Measurements from ENCODE around the gene ZNF581. TPM values are rescaled to one million over a fixed set of nuclear protein-coding genes. Genes with fewer than 3 reads are reported as not detected.

Gene ZNF581
- total RNA-seq, 1 experiment from 2014 or later = 10.6 TPM

DNA sequence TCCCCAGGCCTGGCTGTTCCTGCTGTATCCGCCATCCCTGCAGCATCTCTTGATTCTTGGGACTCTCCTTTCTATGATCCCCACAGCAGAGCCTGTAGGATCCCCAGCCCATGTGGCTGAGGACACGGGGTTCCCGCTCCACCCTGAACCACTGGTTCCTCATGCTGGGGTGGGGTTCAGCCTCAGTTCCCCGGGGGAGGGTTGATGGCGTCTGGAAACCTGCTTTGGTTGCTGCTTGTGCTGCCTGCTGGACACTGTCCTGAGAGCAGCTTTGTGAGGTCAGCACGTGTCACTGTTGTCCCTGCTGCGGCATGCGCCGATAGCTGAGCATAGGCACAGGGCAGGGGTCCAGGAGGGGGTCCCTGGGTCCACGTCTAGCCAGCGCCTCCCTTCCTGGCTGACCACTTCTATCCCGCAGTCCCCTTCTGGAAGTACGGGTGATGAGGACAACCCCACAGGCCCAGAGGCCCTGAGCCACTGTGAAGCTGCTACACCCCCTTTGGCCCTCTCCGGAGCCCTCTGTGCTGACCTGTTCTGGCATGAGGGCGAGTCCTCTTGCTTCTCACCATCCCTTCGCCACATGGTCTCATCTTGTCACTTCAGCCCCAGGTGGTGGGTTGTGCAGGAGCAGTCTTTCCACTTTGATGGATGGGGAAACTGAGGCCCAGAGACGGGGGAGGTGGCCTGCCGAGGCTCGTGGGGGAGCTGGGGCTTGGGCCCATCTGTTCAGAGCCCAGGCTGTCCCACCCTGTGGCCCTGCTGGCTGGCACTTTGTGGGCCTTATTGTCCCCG lies 37.1 kb downstream of the ZNF581 start:
- in situ Hi-C loops (cut with HindIII; ENCODE audit: low pct_unique_long_range_greater_than_20kb, low sequenced_read_pairs) = no loop called here
- no peak for DNase-seq (ENCODE audit: low read depth, low spot score)

DNA sequence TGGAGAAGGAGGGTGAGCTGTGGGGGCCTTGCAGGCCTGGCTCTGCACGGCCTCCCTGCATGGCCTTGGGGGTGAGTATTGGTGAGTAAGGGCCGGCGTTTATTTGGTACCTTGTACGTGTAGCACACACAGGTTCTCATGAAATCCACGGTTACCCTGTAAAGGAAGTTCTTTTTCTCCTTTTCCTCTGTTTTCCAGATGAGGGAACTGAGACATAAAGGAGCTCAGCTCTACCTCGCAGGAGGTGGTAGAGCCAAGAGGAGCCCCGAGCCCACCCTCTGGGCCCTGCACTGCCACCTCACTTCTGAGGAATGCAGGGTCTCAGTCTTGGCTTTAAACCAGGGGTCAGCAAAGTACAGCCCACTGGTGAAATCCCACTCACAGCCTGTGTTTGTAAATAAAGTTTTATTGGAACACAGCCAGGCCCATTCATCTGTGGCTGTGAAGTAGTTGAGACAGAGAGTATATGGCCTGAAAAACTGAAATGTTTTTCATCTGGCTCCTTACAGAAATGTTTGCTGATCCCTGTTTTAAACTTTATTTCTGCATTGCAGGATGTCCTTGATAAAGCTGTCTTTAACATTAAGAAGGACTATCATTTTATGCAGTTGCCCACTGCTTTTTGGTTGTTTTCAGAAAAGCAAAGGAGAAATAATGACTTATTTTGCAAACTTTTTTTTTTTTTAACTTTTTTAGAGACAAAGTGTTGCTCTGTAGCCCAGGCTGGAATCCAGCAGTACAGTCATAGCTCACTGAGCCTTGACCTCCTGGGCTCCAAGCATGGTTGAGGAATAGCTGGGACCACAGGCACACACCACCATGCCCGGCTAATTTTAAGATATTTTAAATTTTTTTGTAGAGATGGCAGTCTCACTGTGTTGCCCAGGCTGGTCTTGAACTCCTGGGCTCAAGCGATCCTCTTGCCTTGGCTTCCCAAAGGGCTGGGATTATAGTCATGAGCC lies 38.0 kb downstream of the ZNF581 start:
- in situ Hi-C loops (cut with HindIII; ENCODE audit: low pct_unique_long_range_greater_than_20kb, low sequenced_read_pairs) = no loop called here

DNA sequence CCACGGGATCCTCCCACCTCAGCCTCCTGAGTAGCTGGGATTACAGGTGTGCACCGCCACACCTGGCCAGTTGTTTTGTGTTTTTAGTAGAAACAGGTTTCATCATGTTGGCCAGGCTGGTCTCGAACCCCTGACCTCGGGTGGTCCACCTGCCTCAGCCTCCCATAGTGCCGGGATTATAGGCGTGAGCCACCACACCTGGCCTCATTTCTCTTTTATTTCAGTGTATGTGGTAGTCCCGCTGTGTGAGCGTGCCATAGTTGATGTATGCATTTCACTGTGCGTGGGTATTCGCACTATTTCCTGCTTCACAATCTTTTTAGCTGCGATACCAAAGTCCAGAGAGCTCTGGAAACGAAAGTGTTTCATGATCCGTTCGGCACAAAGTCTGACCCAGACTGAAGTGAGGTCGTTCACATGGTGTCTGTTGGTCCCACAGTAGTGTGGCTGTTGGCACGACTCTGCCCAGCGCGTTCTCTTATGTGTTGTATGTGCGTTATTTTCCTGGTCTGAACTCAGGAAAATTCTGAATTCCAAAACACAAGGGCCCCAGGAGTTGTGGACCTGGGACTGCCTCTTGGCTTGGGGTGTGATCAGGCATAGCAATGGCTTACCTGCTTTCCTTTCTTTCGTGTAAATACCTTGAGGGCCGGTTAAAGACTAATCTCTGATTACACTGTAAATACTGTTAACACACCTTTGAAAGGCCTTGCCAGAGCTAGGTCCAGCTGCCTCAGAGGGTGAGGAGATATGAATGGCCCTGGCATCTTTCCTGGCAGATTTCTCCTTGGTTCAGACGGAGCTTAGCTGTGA lies 40.2 kb downstream of the ZNF581 start:
- no peak for DNase-seq (ENCODE audit: low read depth, low spot score)
- in situ Hi-C loops (cut with HindIII; ENCODE audit: low pct_unique_long_range_greater_than_20kb, low sequenced_read_pairs) = no loop called here

More for the DNA sequence above, 38.0 kb downstream of the ZNF581 start:
- no peak for DNase-seq (ENCODE audit: low read depth, low spot score)

DNA sequence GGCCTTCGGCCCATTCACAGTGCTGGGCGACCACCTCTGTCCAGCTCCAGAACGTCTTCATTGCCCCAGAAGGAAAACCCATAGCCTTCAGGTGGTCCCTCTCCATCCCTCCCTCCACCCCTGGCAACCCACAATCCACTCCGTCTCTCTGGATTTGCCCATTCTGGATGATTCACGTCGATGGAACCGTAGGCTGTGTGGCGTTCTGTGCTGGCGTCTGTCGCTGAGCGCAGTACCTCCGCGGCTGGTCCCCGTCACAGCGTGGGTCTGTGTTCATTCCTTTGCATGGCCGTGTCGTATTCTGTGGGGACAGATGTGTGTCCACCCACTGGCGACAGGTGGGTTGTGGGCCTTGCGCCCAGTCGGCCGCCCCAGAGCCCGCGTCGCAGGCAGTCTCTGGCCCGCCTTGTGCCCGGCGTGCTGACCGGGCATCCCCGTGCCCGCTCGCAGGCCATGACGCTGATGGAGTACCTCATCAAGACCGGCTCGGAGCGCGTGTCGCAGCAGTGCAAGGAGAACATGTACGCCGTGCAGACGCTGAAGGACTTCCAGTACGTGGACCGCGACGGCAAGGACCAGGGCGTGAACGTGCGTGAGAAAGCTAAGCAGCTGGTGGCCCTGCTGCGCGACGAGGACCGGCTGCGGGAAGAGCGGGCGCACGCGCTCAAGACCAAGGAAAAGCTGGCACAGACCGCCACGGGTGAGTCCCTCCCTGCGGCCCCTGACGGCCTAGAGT lies 41.7 kb downstream of the ZNF581 start:
- in situ Hi-C loops (cut with HindIII; ENCODE audit: low pct_unique_long_range_greater_than_20kb, low sequenced_read_pairs) = no loop called here
- no peak for DNase-seq (ENCODE audit: low read depth, low spot score)

DNA sequence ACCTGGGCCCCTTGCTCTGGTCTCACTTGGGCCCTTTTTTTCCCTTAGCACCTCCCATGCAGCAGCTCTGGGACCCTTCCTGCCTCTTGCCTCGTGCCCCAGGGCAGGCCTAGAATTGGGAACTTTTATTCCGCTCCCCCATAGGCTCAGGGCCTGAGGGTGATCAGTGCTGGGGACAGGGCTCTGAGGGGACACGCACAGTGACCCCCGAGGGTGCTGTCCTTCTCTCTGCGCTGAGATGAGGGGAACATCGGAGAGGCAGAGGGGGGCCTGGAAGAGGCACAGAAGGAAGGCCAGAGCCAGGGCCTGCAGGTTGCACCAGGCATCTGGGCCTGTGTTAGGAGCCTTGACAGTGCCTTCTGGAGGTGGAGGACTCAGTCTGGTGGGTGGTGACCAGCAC lies 42.3 kb downstream of the ZNF581 start:
- in situ Hi-C loops (cut with HindIII; ENCODE audit: low pct_unique_long_range_greater_than_20kb, low sequenced_read_pairs) = no loop called here
- no peak for DNase-seq (ENCODE audit: low read depth, low spot score)

DNA sequence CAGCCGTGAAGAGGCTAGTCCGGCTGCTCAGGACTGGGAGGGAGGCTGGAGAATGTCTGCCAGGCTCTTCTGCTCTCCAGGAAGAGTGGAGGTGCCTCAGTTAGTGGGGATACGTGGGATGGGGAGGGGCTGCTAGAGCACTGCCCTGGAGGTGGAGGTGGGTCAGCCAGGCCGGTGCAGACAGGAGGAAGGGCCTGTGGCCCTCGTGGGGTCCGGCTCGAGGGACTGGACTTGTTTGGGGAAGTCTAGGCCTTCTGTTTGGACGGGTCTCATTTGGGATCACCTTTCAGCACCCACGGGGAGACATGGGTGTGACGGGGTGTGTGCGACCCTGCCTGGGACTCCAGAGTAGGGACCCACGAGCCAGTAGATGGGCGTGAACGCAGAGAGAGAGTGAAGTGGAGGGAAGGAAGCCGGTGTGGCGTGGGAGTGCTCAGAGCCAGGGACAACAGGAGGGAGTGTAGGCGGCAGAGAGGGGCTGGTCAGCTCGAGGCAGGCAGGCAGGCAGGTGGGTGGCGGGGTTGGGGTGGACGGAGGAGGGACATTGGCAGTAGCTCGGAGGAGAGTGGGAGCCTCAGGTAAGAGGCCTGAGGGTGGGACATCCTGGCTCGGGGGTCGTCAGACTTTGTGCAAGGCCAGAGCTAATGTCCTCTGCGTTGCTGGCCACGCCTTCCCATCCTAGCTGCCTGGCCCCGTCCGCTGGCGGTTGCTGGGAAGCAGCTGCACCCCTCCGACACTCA lies 43.0 kb downstream of the ZNF581 start:
- in situ Hi-C loops (cut with HindIII; ENCODE audit: low pct_unique_long_range_greater_than_20kb, low sequenced_read_pairs) = no loop called here

DNA sequence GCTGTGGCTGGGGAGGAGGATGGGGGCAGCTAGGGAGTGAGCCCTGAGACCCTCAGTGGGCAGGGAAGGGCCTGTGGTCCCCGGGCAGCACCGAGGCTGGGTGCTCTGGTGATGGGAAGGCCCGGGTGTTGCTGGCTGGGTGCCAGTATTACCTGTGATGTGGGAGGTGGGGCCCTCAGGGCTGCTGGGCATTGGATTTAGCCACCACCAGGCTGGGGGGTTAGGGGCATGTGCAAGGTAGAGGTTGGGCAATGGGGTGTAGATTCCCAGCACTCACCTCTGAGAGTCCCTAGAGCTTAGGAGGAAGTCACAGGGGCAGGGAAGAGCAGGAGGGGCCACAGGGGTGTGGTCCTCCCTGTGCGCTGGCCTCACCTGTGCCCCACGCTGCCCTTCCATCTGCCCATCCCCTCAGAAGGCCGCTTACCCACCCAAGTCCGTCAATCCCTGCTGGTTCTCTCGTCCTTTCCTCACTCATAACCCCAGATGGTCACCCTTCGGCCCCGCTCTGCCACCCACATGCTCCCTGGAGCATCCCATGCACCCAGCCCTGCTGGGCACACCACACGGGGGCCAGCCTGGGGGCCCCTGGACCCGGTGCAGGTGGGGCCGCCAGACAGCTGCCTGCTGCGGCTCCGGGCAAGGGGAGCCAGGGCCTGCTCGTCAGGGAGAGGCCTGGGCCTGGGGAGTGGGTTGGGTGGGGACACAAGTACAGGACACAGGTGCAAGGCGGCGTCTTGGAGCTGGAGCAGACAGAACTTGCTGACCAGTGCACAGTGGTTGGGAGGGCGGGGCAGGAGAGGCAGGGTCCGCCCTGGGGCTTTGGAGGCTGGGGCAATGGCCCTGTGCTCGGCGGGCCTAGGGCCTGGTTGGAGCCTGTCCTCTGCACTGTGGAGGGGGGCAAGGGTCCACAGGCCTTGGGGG lies 44.1 kb downstream of the ZNF581 start:
- in situ Hi-C loops (cut with HindIII; ENCODE audit: low pct_unique_long_range_greater_than_20kb, low sequenced_read_pairs) = no loop called here
- no peak for DNase-seq (ENCODE audit: low read depth, low spot score)

More for the DNA sequence above, 43.0 kb downstream of the ZNF581 start:
- DNase-seq (ENCODE audit: low read depth, low spot score) = no peak

DNA sequence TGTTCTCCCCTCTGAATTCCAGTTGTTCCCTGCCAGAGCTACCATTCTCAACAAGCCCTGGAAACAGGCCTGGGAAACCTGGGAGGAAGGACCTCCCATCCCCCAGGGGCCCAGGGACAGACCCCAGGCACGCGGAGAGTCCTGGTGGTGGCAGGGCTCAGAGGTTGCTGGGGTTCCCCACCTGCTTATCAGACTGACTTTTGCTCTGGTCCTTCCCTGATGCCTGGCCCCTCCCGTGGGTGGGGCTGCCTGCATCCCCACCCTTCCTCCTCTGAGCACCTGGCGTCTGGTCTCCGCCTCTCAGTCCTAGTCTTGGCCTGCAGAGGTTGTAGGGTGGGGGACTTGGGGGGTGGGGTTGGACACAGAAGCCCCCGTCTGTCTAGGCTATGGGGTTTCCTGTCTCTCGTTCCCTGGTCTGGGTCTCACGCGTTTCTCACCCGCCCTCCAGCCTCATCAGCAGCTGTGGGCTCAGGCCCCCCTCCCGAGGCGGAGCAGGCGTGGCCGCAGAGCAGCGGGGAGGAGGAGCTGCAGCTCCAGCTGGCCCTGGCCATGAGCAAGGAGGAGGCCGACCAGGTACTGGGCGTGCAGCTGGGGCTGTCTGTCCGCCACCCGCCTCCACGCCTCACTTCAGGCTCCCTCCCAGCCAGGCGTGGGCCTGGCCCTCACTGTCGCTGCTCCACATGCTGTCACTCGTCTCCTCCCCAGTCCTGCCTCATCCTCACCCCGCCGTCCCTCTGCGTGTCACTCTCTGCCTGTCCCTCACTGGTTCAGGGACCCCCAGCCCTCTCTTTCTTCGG lies 45.2 kb downstream of the ZNF581 start:
- DNase-seq (ENCODE audit: low read depth, low spot score) = no peak
- in situ Hi-C loops (cut with HindIII; ENCODE audit: low pct_unique_long_range_greater_than_20kb, low sequenced_read_pairs) = no loop called here

DNA sequence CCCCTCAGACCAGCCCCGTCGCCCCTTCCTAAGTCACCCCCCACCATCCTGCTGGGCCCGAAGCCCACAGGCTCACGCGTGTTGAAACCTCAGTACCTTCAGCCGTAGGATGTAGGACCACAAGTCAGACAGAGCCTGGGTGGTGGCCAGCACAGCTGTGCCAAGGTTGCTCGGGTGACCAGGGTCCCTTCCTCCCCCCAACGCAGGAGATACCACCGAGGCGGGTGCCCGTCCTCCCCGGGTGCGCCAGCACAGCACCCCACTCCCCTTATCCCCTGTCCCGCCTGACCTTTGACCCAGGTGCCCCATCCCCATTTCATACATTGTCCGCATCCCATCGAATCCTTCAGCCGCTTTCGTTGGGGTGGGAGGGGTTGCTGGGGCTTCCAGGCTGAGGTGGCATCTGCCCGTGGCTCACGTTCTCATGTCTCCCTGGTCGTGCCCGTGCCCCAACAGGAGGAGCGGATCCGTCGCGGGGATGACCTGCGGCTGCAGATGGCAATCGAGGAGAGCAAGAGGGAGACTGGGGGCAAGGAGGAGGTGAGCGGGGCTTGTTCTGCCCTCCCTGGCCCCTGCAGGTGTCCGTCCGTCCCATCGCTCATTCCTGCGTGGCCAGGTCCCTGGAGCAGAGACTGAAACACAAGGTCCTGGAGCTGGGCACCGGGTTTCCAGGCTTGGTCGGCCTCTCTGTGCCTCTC lies 46.1 kb downstream of the ZNF581 start:
- DNase-seq (ENCODE audit: low read depth, low spot score) = no peak
- in situ Hi-C loops (cut with HindIII; ENCODE audit: low pct_unique_long_range_greater_than_20kb, low sequenced_read_pairs) = no loop called here

DNA sequence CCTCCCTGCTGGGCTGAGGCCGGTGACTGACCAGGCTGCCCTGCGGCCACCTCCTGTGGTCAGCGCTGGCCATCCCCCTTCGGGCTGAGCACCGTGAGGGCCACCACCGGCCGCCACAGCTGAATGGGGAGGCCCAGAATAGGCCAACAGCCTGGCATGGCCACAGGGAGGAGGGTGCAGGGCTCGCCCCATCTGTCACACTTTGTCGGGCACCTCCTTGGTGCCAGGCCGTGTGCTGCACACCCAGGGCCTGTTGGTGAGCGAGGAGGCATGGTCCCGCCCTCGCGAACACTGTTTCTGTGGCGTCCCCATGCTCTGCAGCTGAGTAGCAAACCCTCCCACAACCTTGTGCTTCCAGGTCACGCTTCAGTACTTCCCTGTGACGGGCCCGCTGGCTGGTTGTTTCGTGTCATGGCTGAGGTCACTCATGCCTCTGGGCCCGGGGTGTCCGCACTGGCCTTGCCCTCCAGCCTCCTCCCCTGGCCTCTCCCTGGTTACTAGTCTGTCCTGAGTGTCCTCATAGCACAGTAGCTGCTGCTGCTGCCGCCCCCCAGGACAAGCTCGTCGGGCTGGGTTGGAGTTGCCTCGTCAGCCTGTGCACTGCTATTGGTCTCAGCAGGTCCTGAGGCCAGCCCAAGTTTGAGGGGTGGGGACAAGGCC lies 46.8 kb downstream of the ZNF581 start:
- no peak for DNase-seq (ENCODE audit: low read depth, low spot score)
- in situ Hi-C loops (cut with HindIII; ENCODE audit: low pct_unique_long_range_greater_than_20kb, low sequenced_read_pairs) = no loop called here

DNA sequence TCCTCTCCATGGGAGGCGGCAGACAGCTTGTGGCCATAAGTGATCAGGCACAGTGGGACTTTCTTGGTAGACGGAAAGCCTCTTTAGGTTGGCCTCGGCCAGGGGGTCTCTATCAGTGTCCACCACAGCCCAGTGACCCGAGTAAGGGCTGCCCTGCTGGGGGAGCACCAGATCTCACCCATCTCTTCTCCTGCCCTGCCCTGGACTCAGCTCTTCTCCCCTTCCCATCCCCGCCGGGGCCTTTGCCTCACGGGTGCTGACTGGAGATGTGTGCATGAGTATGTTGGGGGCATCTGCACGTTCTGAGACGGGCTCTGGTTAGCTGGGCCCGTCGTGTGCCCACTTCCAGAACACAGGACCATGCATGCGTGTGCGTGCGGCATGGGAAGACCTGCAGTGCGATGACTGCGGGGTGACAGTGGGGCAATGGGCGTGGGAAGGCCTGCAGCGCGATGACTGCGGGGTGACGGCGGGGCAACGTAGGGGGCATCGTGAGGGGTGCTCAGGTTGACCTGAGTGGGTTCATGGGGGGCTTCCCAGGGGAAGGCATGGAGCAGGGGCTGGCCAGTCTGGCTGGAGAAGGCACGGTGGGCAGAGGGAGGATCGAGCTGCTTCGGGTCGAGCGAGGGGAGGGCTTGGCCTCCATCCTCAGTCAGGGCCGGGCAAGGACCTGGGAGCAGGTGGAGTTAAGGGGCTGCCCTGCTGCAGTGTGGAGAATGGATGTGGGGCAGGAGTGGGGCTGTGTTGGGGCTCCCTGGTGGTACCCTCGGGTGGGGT lies 47.5 kb downstream of the ZNF581 start:
- DNase-seq (ENCODE audit: low read depth, low spot score) = no peak
- in situ Hi-C loops (cut with HindIII; ENCODE audit: low pct_unique_long_range_greater_than_20kb, low sequenced_read_pairs) = no loop called here

DNA sequence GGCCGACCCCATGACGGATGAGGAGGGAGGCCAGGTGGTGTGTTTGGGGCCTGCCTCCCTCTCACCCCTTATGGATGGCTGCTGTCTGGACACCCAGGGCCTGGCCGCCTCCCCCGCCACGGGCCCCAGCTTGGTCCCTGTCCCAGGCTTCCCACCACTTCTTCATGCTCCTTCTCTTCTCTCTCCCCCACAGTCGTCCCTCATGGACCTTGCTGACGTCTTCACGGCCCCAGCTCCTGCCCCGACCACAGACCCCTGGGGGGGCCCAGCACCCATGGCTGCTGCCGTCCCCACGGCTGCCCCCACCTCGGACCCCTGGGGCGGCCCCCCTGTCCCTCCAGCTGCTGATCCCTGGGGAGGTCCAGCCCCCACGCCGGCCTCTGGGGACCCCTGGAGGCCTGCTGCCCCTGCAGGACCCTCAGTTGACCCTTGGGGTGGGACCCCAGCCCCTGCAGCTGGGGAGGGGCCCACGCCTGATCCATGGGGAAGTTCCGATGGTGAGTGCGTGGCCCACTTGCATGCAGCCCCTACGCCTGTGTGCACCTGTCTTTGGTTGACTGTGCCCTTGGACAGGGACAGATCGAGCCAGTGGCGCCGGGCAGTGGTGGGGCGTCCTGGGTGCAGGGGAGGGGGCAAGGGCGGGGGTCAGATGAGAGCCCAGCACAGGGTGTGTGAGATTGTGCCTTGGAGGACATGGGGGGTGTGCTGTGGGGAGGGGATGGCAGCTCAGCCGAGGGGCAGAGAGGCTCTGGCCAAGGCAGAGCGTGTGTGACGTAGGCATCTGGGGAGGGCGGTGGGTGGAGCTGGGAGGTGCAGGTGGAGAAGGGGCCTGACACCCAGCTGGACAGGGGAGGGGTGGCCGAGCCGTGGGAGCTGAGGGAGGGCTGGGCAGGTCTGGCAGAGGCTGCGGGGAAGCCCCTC lies 48.4 kb downstream of the ZNF581 start:
- in situ Hi-C loops (cut with HindIII; ENCODE audit: low pct_unique_long_range_greater_than_20kb, low sequenced_read_pairs) = no loop called here
- DNase-seq (ENCODE audit: low read depth, low spot score) = no peak
